Measurements from ENCODE around the gene SUGCT.

SUGCT gene

DNA sequence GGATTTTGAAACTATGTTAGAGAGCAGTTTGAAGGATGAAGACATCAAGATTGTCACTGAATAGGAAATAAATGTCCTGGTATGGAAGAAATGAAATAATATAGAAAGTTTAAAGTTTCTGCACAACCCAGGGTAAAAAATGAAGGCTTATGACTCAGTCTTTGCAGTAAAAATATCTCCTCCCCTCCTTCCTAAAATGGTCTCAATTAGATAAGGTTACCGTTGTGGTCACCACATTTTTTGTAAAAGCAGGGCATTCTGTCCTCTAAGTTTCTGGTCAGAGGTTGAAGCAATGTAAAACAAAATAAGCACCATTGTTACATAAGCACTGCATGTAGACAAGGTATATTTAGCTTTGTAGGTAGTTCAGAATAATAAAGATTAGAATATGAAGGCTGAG, 403.5 kb downstream of the SUGCT start:
- DNase-seq, result no peak

- DNase-seq, result no peak
Measured at GRCh38 chr7:40541336-40541735, 406.5 kb downstream of the SUGCT start.

DNA sequence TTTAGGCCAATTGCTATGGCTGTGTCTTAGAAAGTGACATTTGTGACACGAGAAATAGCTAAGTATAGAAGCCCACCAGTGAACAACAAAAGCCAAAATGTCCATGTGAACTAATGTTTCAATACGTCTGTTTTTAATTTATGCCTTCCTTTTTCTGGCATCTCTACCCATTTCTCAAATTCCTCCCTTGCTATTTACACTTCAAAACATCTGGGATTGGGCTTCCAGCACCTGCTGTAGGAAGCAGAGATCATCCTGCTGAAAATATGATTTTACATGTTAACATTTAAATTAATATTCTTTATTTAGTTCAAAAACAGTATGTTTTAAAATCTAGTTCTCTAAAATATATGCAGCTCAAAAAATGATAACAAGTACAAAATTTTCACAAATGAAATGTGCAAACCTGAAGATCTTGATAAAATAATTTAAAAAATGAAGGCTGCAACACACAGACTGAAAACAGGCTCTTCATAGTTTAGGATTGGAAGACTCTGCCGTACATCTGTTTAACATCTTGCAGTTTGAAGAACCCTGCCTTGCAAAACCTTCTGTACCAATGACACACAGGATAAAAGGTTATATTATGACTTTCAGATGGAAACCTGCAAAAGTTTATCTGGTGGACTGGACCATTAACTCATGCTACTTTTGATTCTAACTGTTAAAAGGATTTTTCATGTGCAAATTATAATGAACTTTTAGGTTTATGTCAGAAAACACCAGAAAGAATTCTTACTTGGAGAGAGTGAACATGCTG, 408.4 kb downstream of the SUGCT start:
- no peak for DNase-seq

GRCh38 chr7:40544221-40544723, 409.5 kb downstream of the SUGCT start:
- DNase-seq, result no peak

DNA sequence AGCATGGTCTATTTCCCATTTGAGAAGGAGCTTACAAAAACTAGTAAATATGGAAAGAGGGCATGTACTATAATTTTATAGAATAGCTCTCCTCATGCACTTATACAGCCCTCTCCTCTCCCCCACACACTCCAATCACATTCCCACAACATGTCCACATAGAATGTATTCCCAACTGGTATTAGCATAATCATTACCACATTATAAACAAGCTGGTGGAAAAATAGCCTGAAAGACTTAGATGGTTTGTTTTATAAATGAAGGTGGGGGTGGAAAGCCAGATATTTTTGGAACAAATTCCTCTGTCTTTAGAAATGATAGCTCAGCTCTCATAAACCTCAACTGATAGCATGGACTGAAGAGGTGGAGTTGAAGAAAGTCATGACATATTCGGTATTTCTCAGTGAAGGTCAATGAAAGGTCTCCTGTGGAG, 410.1 kb downstream of the SUGCT start:
- DNase-seq, result no peak

GRCh38 chr7:40545739-40546138, 410.9 kb downstream of the SUGCT start:
- DNase-seq, result no peak

GRCh38 chr7:40546616-40547501, 412.1 kb downstream of the SUGCT start:
- no peak for DNase-seq

GRCh38 chr7:40549372-40550039, 414.7 kb downstream of the SUGCT start:
- DNase-seq, result no peak

GRCh38 chr7:40551685-40552576, 417.1 kb downstream of the SUGCT start:
- DNase-seq, result no peak

GRCh38 chr7:40560672-40561071, 425.9 kb downstream of the SUGCT start:
- DNase-seq, result no peak

- no peak for DNase-seq
Measured at GRCh38 chr7:40566879-40567278, 432.1 kb downstream of the SUGCT start.

DNA sequence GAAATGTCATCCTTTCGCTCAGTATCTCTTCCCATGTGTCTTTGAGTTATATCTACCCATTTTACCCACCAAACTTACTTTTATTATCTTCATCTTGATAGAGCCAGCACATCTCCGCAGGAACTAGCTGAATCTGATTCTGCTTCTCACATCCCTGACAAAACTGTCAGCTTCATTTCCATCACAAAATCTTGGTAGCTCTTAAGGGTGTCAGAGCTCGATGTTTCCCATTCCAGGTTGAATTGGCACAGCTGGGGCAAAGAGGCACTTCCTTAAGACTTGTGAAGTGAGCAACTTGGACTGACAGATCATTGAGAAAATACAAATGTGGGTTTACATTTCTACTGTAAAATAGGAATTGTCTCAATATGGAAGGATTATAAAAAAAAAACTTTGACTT, 434.5 kb downstream of the SUGCT start:
- DNase-seq, result no peak

DNA sequence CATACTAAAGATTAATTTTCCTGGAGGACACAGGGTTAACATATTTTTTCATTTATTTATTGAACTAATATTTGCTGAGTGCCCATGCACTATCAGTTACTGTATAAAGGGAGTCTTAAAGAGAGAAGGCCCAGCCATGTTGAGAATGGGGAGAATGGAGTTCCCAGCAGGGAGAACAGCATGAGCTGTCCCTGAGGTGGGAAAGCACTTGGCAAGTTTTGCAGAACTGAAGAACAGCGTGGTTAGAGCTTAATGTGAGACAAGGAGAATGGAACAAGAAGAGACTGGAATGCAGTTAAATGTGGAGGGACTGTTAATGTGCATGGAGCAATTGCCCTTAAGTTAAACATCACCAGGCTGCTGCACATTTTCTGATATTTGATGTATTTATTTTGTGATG, 435.4 kb downstream of the SUGCT start:
- no peak for DNase-seq

- DNase-seq, result no peak
Measured at GRCh38 chr7:40571796-40572195, 437.0 kb downstream of the SUGCT start.

GRCh38 chr7:40572810-40573465, 438.1 kb downstream of the SUGCT start:
- DNase-seq, result no peak

DNA sequence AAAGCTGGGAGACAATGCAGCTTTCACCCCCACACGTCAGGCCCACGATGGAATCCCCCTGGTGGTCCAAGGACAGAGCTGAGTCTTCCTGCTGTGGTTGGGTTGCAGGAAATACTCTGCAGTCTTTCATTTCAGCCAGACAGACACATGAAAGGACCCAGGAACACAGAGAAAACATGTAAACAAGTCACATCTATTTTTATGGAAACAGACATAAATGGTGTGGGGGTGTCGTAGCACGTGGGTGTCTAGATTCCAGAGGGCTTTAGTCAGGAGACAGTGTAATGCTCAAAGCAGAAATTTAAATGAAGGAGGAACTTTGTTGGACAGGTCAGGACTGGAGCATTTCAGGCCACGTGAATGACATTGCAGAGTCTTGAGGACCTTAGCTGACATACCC, 444.6 kb downstream of the SUGCT start:
- DNase-seq, result no peak

DNA sequence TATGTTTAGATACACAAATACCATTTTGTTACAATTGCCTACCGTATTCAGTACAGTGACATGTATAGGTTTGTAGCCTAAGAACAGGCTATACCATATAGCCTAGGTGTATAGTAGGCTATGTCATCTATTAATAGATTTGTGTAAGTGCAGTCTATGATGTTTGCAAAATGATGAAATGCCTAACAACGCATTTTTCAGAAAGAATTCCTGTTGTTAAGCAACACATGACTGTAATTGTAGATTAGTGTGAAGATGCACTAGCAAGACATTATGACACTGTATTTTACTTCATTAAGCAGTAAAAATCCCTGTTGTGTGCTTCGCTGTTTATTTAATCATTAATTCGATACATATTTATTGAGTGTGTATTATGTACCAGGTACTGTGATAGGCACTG, 446.0 kb downstream of the SUGCT start:
- DNase-seq, result no peak

DNA sequence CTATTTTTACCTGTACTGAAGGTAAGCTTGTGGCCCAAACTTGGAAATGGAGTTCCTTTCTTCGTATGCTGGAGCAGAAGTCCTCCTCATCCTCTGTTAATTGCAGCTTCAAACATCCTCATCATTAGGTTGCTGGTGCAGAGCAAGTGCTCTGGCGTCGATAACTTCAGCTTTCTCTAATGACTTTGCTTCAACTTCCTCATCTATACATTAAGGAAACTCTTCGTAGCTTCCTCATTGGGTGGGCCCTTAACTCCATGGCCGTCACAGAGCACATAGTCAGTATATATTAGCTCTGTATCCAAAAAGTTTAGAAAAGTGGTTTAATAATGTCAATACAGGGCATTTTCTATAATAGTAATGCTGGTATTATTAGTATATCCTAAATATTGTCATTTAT, 447.7 kb downstream of the SUGCT start:
- no peak for DNase-seq

GRCh38 chr7:40583667-40584444, 449.1 kb downstream of the SUGCT start:
- DNase-seq, result no peak

GRCh38 chr7:40584667-40585433, 450.0 kb downstream of the SUGCT start:
- no peak for DNase-seq
